H1 (cell line): ENCODE data around the gene MGMT. TPM values are rescaled to one million over a fixed set of nuclear protein-coding genes. Genes with fewer than 3 reads are reported as not detected.

Source experiments
- CHD7 ChIP-seq: fragments of 300-600 bp; sonication (generic); IDR thresholded peaks from 2 replicates; pipeline ENCODE4 v1.7.1; 2012; ENCODE audit warnings: low read length, moderate library complexity, mild to moderate bottlenecking, inconsistent platforms; ENCODE audit not compliant: insufficient replicate concordance
- E2F6 ChIP-seq: IDR thresholded peaks from 2 replicates; pipeline ENCODE4 v1.6.1; 2012; ENCODE audit warnings: inconsistent platforms
- FOSL1 ChIP-seq: IDR thresholded peaks from 2 replicates; pipeline ENCODE4 v1.6.1; 2011; ENCODE audit warnings: mild to moderate bottlenecking, low read depth, low read length, moderate library complexity; ENCODE audit not compliant: insufficient read depth
- POU5F1 ChIP-seq: IDR thresholded peaks from 2 replicates; pipeline ENCODE4 v1.6.1; 2011; ENCODE audit warnings: low read depth, mild to moderate bottlenecking, low read length, moderate library complexity
- SIX5 ChIP-seq: IDR thresholded peaks from 2 replicates; pipeline ENCODE4 v1.6.1; 2011; ENCODE audit warnings: mild to moderate bottlenecking, low read depth, low read length
- polyA plus RNA-seq, 7 experiments: library from polyadenylated mRNA; depleted of rRNA in 3 of 7; stranded (reverse) in 5 of 7; unstranded in 2 of 7; fragments of >200 nt in 5 of 7; fragments of 200-250 nt in 2 of 7; gene quantifications; 1 replicate in 5 of 7; 2 replicates in 1 of 7; 4 replicates in 1 of 7; pipeline versions ENCODE4 v1.2.1 to v1.2.3, GENCODE V29; 2011 to 2013; ENCODE audit warnings: missing spikeins in 2 of 7, mixed read lengths in 2 of 7
- total RNA-seq: library from RNA; stranded (reverse); fragmentation: NEBNext Ultra II Directional; extraction: Animal tissue kit (Norgen Biotek cat#: 25700); gene quantifications from 2 replicates; pipeline ENCODE4 v1.2.1, GENCODE V29; 2021

MGMT gene
- total and polyA plus RNA-seq, 2 of the 8 experiments (the other 6 are each of a cell fraction or from before 2014, with no cell fraction given) = 9.9 to 10.7 TPM

GRCh38 chr10:129511086-129511485, 44.0 kb downstream of the MGMT start (continued):
- TF ChIP-seq CHD7 = no peak
- no peak for TF ChIP-seq SIX5
- TF ChIP-seq E2F6 = no peak
- TF ChIP-seq POU5F1 = no peak
- TF ChIP-seq FOSL1 = no peak
